Keratinocyte (primary cell): ENCODE measurements around the gene SPATA6. TPM values are rescaled to one million over a fixed set of nuclear protein-coding genes. Genes with fewer than 3 reads are reported as not detected.

ENCODE experiments used
- DNase-seq: peaks from one replicate; pipeline ENCODE4 v3.0.0-alpha.2; 2011; ENCODE audit warnings: low read depth, missing footprints, low spot score
- FAIRE-seq: peaks from 2 replicates; lab custom pipeline; 2011; peaks lifted over from hg19 to GRCh38; lab: Jason Lieb, UNC
- H2AFZ ChIP-seq: 2 replicates; pipeline ENCODE4 v1.6.0; 2012; ENCODE audit warnings: low read length, control low read depth, inconsistent platforms; ENCODE audit not compliant: control insufficient read depth
- H3K27ac ChIP-seq: 2 replicates; pipeline ENCODE4 v1.5.1; 2011; ENCODE audit warnings: low read length; ENCODE audit not compliant: control insufficient read depth, insufficient read depth
- H3K27me3 ChIP-seq: 3 replicates; pipeline ENCODE4 v1.6.0; 2011; ENCODE audit warnings: low read length; ENCODE audit not compliant: control insufficient read depth, insufficient read depth; ENCODE audit errors: extremely low read depth
- H3K36me3 ChIP-seq, 2 experiments: 2 replicates in 1 of 2; 3 replicates in 1 of 2; pipeline ENCODE4 v1.5.1; 2011; ENCODE audit warnings: low read length in 2 of 2, mild to moderate bottlenecking in 1 of 2; ENCODE audit not compliant: control insufficient read depth in 2 of 2, insufficient read depth in 2 of 2; ENCODE audit errors: extremely low read depth in 1 of 2
- H3K4me1 ChIP-seq: 3 replicates; pipeline ENCODE4 v1.5.1; 2011; ENCODE audit warnings: low read length; ENCODE audit not compliant: control insufficient read depth, insufficient read depth; ENCODE audit errors: extremely low read depth
- H3K4me2 ChIP-seq: 3 replicates; pipeline ENCODE4 v1.6.0; 2011; ENCODE audit warnings: low read depth, low read length; ENCODE audit not compliant: control insufficient read depth, insufficient read depth; ENCODE audit errors: extremely low read depth
- H3K4me3 ChIP-seq, 3 experiments: fragments of 200-600 bp in 1 of 3; sonication (generic) in 1 of 3; 2 replicates in 2 of 3; 3 replicates in 1 of 3; pipeline ENCODE4 v1.5.1; 2011 to 2016; ENCODE audit warnings: low read length in 3 of 3, mild to moderate bottlenecking in 3 of 3, control low read depth in 2 of 3, inconsistent platforms in 1 of 3, low read depth in 1 of 3, mixed read lengths in 1 of 3, mixed run types in 1 of 3, moderate library complexity in 1 of 3; ENCODE audit not compliant: control insufficient read depth in 2 of 3, insufficient read depth in 2 of 3; ENCODE audit errors: extremely low read depth in 1 of 3
- H3K79me2 ChIP-seq: 2 replicates; pipeline ENCODE4 v1.6.0; 2012; ENCODE audit warnings: low read length; ENCODE audit not compliant: control insufficient read depth, insufficient read depth
- H3K9ac ChIP-seq: 3 replicates; pipeline ENCODE4 v1.6.0; 2011; ENCODE audit warnings: low read length; ENCODE audit not compliant: control insufficient read depth, insufficient read depth; ENCODE audit errors: extremely low read depth
- H3K9me1 ChIP-seq: 3 replicates; pipeline ENCODE4 v1.6.0; 2011; ENCODE audit warnings: low read length; ENCODE audit not compliant: control insufficient read depth, insufficient read depth; ENCODE audit errors: extremely low read depth
- H3K9me3 ChIP-seq: 2 replicates; pipeline ENCODE4 v1.5.1; 2012; ENCODE audit warnings: low read depth, low read length; ENCODE audit not compliant: control insufficient read depth
- H4K20me1 ChIP-seq: 3 replicates; pipeline ENCODE4 v1.6.0; 2011; ENCODE audit warnings: low read length; ENCODE audit not compliant: control insufficient read depth, insufficient read depth; ENCODE audit errors: extremely low read depth
- CTCF ChIP-seq, 3 experiments: IDR thresholded peaks in 1 of 3; conservative IDR thresholded peaks in 1 of 3; optimal IDR thresholded peaks in 1 of 3; 2 replicates in 2 of 3; 3 replicates in 1 of 3; pipeline versions ENCODE3 to v1.5.1; 2011; ENCODE audit warnings: low read length in 3 of 3, mild to moderate bottlenecking in 3 of 3, moderate library complexity in 2 of 3, control low read depth in 1 of 3, inconsistent platforms in 1 of 3; ENCODE audit not compliant: insufficient read depth in 2 of 3; ENCODE audit errors: extremely low read depth in 1 of 3
- EZH2 ChIP-seq: IDR thresholded peaks from one replicate; pipeline ENCODE4 v1.6.1; 2012; ENCODE audit warnings: inconsistent platforms, mild to moderate bottlenecking, low read length, moderate library complexity
- dilution Hi-C: fragments of 300-500 bp; cut with MboI; formaldehyde crosslinking; loops from one replicate; pipeline ENCODE4 v1.7.0; 2020; ENCODE audit warnings: low sequenced_read_pairs; ENCODE audit not compliant: extremely low pct_ligation_motif_present
- polyA plus RNA-seq, 5 experiments: library from polyadenylated mRNA; depleted of rRNA in 3 of 5; stranded (reverse) in 3 of 5; stranded (forward) in 1 of 5; unstranded in 1 of 5; fragments of >200 nt; gene quantifications; 1 replicate in 1 of 5; 2 replicates in 3 of 5; 3 replicates in 1 of 5; pipeline versions ENCODE4 v1.2.1 to v1.2.3, GENCODE V29; 2011 to 2012; ENCODE audit warnings: missing spikeins in 2 of 5, low read depth in 1 of 5, low replicate concordance in 1 of 5

SPATA6 gene
- polyA plus RNA-seq, 1 donor (not counting 4 experiments of a cell fraction or from before 2014, with no cell fraction given), result 1.7 TPM

DNA sequence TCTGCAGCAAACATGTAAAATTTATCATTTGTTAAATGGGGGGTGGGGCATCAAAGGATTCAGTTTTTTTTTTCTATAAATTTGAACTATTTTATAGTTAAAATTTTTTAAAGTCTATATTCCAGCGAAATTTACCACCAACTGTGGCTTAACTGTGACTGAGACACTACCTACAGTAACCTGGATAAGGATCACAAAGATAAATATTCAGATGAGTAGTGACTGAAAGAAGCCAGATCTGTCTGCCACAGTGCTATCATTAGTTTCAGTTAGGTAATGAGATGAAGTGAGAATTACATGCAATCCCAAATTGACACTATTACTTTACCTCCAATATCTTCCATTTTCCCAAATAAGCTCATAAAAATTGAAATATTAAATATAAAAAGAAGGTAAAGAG lies 5.4 kb downstream of the SPATA6 start:
- dilution Hi-C loops, result no loop called here
- no peak for FAIRE-seq
- H4K20me1 ChIP-seq, result no peaks in the 10 kb centered on the region

DNA sequence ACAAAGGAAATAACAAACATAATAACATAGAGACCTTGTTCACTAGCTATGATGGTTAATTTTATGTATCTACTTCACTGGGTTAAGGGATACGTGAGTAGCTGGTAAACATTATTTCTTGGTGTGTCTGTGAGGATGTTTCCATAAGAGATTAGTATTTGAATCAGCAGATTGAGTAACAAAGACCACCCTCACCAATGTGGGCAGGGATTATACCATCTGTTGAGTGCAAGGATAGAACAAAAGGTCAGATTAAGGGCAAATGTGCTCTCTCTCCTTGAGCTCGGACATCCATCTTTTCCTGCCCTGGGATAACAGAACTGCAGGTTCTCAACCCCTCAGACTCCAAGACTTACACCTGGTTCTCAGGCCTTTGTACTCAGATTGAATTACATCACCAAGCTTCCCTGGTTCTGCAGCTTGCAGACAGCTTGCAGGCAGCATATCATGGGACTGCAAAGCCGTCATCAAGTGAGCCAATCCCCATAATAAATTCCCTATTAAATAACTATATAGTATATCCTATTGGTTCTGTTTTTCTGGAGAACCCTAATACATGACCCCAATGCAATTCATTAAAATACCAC lies 9.2 kb downstream of the SPATA6 start:
- Histone ChIP-seq H3K36me3 (no peaks in the 10 kb centered on the region), H3K4me2 (no peak overlapping the region), H3K27ac (no peak overlapping the region), H3K9me3 (no peaks in the 10 kb centered on the region), H4K20me1 (no peaks in the 10 kb centered on the region), H3K9ac (no peak overlapping the region), H3K4me1 (no peaks in the 10 kb centered on the region), H3K4me3 (no peak overlapping the region), H3K9me1 (no peaks in the 10 kb centered on the region), H3K27me3 (no peaks in the 10 kb centered on the region), H2AFZ (no peak overlapping the region), H3K79me2 (no peaks in the 10 kb centered on the region)
- DNase-seq (no peak), FAIRE-seq (no peak)
- TF ChIP-seq EZH2, result no peak
- TF ChIP-seq CTCF (optimal IDR thresholded peaks at IDR 0.05 in 1 of 3, IDR thresholded peaks at IDR 0.05 in 1 of 3, conservative IDR thresholded peaks at IDR 0.05 in 1 of 3; ENCODE audit: extremely low read depth in 1 of 3, insufficient read depth in 2 of 3, low read length in 3 of 3), result no peak
- dilution Hi-C loops, result no loop called here

More for the DNA sequence above, 5.4 kb downstream of the SPATA6 start:
- Histone ChIP-seq H3K79me2 (no peaks in the 10 kb centered on the region), H3K9me1 (no peaks in the 10 kb centered on the region), H2AFZ (no peak overlapping the region), H3K4me1 (peaks cover 16% of the 10 kb centered on the region), H3K4me2 (no peak overlapping the region), H3K27ac (no peak overlapping the region), H3K9ac (no peak overlapping the region), H3K9me3 (no peaks in the 10 kb centered on the region), H3K36me3 (no peaks in the 10 kb centered on the region), H3K4me3 (no peak overlapping the region), H3K27me3 (no peaks in the 10 kb centered on the region)
- TF ChIP-seq CTCF (optimal IDR thresholded peaks at IDR 0.05 in 1 of 3, IDR thresholded peaks at IDR 0.05 in 1 of 3, conservative IDR thresholded peaks at IDR 0.05 in 1 of 3; ENCODE audit: extremely low read depth in 1 of 3, insufficient read depth in 2 of 3, low read length in 3 of 3), result no peak
- TF ChIP-seq EZH2, result no peak
- DNase-seq, result no peak
